Testis (tissue), 2 donors: Measurements from ENCODE around the gene RDX.

ENCODE experiments used
- CTCF ChIP-seq, 3 experiments: fragments of 450-650 bp in 2 of 3; fragments of 200-600 bp in 1 of 3; sonication (generic) in 1 of 3; IDR thresholded peaks; one replicate each; pipeline ENCODE4 v1.5.1; 2016 to 2019; ENCODE audit warnings: antibody characterized with exemption in 3 of 3, mild to moderate bottlenecking in 2 of 3, moderate library complexity in 1 of 3
- POLR2A ChIP-seq: fragments of 450-650 bp; IDR thresholded peaks from one replicate; pipeline ENCODE4 v1.6.1; 2017; ENCODE audit warnings: antibody characterized with exemption, mild to moderate bottlenecking, moderate library complexity

GRCh38 chr11:110337570-110338193 is 41.3 kb upstream of the RDX start:
- no peak for TF ChIP-seq CTCF (IDR thresholded peaks at IDR 0.05)
- TF ChIP-seq POLR2A = no peak
